HG03045 (cell line): ENCODE measurements around the gene NDUFB7.
A peak's percentile ranks its signal among the peaks of the same experiment; 100 is the strongest.

Source experiments
- ATAC-seq: cut with Tn5 transposase; IDR thresholded peaks from one replicate; pipeline ENCODE4 v1.9.1; 2021; ENCODE audit warnings: mild to moderate bottlenecking, moderate library complexity; ENCODE audit not compliant: unreplicated experiment

NDUFB7 gene

DNA sequence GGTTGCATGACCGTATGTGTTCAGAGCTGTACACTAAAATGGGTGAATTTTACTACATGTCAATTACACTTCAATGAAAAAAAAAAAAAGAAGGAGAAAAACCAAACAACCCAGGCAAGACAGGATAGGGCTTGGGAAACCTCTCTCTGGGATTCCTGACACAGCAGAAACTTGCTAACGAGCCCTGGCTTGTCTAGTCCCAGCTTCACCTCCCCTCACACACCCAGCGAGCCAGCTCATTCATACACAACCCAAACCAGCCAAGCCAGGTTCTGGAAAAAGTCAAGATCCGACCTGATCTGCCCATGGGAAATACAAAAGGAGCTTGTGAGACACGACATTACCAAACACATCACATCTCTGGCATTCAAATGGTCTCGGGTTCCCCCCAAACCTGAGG is 46.1 kb downstream of the NDUFB7 start:
- ATAC-seq = no peak

DNA sequence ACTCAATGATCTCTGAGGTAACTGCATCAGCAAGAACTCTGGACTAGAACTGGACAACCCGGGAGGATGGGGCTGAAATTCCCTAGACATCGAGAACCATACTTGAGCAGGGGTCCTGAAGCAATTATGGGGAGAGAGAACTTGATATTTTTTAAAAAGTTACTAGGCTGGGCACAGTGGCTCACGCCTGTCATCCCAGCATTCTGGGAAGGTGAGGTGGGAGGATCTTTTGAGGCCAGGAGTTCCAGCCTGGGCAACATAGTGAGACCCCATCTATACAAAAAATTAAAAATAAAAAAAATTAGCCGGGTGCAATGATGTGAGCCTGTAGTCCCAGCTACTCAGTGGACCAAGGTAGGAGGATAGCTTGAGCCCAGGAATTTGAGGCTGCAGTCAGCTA is 51.3 kb downstream of the NDUFB7 start:
- no peak for ATAC-seq

DNA sequence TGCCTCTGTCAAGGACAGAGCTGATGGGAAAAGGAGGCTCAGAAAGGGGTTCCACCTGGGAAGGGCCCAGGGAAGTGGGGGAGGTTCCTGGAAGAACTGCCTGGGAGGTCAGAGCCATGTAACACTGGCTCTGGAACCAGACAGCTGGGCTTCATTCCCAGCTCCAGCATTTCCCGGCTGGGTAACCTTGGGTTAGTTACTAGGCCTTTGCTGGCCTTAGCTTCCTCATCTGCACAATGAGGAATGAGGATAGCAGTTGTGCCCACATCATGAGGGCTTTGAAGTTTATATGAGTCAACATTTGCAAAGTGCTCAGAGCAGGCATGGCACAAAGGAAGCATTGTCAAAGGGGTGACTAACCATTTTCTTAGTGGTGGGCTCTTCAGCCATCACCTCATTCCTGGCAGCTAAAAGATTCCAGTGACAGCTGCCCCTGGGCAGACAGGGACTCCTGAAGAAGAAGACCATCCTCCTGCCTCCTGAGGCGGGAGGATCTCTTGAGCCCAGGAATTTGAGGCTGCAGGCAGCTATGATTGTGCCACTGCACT is 51.9 kb downstream of the NDUFB7 start:
- ATAC-seq = no peak

GRCh38 chr19:14519245-14519859 is 52.5 kb downstream of the NDUFB7 start:
- ATAC-seq = no peak

DNA sequence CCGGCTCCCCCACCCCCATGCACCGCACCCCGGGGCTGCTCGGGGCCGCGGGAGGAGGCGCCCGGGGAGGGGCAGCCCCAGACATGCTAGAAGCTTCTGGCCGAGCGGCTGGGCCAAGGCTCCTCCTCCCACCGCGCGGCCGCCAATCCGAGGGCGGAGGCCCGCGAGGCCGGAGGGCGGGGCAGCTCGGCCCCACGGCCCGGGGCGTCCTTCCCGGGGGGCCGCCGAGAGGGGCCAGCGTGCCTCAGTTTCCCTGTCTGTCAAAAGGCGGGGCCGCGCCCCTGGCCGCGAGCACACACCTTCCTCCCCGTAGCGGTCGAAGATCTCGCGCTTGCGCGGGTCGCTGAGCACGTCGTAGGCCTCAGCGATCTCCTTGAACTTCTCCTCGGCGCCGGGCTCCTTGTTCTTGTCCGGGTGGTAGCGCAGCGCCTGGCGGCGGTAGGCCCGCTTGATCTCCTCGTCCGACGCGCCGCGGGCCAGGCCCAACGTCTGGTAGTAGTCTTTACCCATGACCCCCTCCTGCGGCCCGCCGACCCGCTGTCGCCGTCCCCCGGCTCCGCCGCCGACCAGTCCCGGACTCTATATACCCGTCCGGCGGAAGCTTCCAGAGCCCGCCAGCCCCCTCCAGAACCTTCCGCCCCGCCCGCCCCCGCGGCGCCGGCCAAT is 53.9 kb downstream of the NDUFB7 start, which contains the start of gene DNAJB1:
Gene DNAJB1 (minus strand): TSS at position 558 of the 666 bp plus-strand sequence. CDS start 48 bp downstream, at position 510.
- peak; percentile 65 for ATAC-seq

DNA sequence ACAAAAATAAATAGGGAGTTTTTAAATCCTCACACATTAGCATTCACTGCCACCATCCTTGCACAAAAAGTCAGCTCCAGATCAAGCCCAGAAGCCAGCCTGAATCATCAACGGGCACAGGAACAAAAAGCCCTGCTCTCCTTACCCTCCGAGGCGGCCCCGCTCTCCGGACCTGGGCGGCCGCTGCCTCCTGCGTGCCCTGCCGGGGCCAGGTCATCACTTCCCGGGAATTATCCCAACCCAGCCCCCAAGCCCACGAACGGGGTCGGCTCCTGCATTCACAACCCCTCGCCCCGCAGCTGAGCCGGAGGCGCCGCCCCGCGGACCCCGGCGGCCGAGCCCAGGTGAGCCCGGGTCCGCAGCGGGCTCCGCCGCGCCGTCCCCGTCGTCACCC is 54.4 kb downstream of the NDUFB7 start:
- ATAC-seq = no peak

GRCh38 chr19:14516746-14517438 is 55.0 kb downstream of the NDUFB7 start:
- ATAC-seq = no peak
